Activated CD4-positive, alpha-beta T cell treated with anti-CD3 and anti-CD28 coated beads, Interleukin-2, amount 50 U/mL, for 24 hours (primary cell): ENCODE results near the gene TTC28.
"Not testable (repeated sequence)": the region's sequence is repeated elsewhere in the genome, so short reads cannot be mapped to it uniquely, and the experiment has no call there.

Source experiments
- DNase-seq, 2 donors: peaks; one replicate each; pipeline ENCODE4 v3.0.0-alpha.2; 2020; ENCODE audit warnings: low read depth in 1 of 2, low spot score in 1 of 2

The TTC28 gene

GRCh38 chr22:28366856-28367255 is 312.8 kb downstream of the TTC28 start:
- DNase-seq = no peak

DNA sequence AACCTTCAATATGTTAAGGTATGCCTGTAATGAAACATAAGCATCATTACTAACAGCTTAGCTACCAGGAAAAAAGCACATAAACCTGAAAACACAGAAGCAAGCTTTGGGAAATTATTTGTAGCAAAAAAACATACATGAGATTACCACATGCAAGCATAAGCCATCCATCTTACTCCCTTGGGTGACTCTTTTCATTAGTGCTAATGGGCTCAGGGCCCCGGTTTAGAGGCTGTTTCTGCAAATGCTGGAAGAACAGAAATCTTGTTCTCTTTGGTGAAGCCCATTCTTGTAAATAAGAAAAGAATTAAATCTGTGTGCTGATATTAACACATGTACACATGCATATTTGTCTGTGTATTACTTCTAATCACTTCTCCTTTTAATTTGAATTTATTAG is 314.3 kb downstream of the TTC28 start:
- no peak for DNase-seq

- not testable (repeated sequence) for DNase-seq
Measured at GRCh38 chr22:28364105-28364504, 315.5 kb downstream of the TTC28 start.

- no peak for DNase-seq
Measured at GRCh38 chr22:28360939-28361338, 318.7 kb downstream of the TTC28 start.

- DNase-seq = no peak
Measured at GRCh38 chr22:28358312-28358711, 321.3 kb downstream of the TTC28 start.

- no peak for DNase-seq
Measured at GRCh38 chr22:28357193-28357592, 322.4 kb downstream of the TTC28 start.

- DNase-seq = no peak
Measured at GRCh38 chr22:28351476-28351875, 328.2 kb downstream of the TTC28 start.

GRCh38 chr22:28348613-28349609 is 330.7 kb downstream of the TTC28 start:
- DNase-seq = no peak

DNA sequence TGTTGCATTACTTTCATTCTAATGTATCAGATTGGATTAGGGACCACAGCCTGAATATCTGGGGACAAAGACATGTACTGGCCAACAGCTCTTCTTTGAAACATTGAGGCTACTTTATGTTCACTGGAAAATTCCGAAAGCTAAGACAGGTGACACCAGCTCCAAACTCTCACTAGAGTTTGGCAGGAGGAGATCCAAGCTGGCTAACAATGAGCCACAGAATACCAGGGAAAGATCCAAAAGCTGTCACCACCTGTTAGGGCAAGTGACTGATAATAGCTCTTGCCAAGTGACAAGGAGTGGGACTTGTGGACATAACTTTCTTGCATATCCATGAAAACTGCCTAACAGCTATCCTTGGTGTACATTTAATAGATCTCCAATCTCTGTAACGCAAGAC is 333.3 kb downstream of the TTC28 start:
- DNase-seq = no peak

GRCh38 chr22:28344918-28345703 is 334.5 kb downstream of the TTC28 start:
- no peak for DNase-seq

GRCh38 chr22:28341001-28341400 is 338.6 kb downstream of the TTC28 start:
- no peak for DNase-seq

DNA sequence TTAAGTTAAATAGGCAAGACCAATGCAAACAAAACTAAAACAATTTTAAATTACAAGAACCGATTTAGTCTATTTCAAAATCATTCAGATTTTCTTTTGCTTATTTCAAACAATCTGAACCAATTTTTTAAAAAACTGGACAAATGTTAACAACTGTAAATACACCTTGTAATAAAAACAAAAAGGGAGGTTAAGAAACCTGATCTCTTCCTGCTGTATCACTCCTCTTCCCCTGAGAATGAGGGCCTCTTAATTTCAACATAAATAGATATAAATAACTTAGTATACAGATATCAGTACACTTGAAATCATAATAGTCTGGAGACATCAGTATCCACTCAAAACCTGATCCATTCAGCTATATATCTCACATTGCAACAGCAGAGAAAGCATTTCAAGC is 346.6 kb downstream of the TTC28 start:
- DNase-seq = no peak

GRCh38 chr22:28332410-28332809 is 347.2 kb downstream of the TTC28 start:
- no peak for DNase-seq

DNA sequence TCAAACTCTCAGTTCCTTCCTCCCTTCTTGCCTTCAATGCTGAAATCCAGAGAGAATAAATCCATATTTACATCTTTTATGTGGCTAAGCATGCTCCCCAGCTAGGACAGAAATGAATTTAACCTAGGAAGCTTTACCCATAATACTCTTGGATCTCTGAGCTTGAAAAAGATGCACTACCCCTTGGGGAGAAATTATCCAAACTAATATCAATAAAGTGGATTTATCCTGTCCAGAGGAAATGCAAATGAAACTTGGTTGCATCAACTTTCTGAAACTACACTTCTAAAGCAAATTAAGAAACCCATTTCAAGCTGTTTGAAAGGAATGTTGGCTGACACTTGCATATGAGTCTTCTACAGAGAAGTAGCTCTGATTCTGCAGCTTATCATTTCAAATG is 347.9 kb downstream of the TTC28 start:
- DNase-seq = no peak

DNA sequence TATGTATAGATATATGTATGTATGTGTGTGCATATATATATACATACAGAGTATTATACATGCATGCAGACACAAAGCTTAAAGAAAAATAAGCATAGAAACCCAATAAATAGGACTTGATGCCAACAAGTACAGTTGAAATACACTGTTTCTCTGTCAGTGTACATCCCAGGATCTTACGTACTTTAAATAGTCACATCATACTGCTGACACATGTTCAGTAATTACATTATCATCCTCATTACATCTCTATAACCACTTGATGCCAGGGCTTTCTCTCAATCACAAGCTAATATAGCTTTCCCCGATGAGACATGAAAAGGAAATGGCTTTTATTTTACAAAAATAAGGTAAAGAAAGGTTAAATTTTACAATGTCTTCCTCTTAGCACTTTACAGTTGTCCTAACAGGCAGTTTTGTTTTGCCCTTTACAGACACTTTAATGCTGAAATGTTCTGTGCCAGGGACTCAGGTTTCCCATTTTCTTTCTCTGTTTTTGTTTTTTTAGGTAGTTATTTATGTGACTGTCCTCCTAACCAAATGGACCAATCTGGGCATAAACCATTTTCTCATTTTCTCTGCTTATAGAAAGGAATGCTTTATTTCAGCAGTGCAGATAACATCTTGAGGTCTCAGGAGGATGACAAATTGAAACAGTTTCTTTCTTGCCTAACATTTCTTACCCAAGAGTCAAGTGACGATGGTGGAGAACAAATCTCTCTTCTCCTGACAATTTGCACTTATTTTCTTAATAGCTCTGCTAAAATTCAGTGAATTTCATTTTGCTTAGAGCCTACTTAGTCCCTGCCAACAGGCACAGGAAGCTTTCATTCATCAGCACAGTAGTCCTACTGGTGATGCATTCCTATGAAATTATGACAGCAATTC is 350.2 kb downstream of the TTC28 start:
- no peak for DNase-seq

GRCh38 chr22:28328756-28329155 is 350.9 kb downstream of the TTC28 start:
- no peak for DNase-seq

DNA sequence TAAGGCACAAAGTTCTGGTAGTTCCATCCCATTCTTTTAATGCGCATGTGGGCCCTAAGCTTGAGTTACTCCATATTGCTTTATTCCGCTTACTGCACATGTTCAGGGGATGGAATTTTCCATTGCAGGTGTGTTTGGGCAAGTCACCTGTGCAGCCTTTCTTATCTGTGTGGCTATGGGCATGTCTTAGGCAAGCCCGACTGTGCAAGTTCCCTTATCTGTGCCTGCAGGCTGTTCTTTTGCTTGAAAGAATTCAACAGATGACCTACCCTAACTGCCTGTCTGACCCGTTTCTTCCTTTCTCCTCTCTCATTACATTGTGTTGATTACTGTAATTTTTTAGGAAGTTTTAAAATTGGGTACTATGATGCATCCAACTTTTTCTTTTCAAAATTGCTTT is 363.6 kb downstream of the TTC28 start:
- DNase-seq = no peak

DNA sequence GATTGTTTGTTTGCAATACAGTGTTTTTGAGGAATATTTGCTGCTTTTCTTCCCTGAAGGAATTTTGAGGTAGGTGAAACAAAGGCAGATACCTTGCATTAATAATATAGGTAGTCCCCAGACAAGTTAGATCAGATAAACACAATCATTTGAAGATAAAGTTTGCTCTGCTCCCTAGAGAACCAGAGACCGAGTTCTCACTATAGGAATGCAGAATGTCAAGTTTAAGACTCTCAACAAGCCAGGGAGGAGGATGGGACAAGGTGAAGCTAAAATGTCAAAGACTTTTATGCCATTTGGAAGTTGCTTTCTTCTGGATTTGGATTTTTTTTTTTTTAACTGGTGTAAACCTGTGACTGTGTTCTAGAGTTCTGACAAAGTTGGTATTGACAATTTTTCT is 364.7 kb downstream of the TTC28 start:
- DNase-seq = no peak

GRCh38 chr22:28310299-28310698 is 369.3 kb downstream of the TTC28 start:
- DNase-seq = no peak

DNA sequence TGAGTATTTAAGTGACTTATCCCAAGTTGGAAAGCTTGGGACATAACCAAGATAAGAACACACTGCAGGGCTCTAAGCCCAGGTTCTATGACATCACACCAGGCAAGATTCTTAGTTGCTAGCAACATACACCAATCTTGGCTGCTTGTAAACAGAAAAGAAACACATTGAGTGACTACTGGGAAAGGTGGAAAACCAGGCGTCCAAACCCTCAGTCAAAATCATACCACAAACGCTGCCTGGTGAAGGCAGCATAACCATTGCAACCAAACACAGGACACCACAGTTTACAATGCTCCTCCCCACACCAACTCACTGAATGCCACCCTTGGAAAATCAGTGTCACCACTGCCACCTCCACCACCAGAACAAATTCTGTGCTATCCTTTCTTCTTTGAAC is 379.9 kb downstream of the TTC28 start:
- no peak for DNase-seq

GRCh38 chr22:28299309-28299708 is 380.3 kb downstream of the TTC28 start:
- DNase-seq = no peak
